Measurements from ENCODE around the gene WWP2.

Gene WWP2

DNA sequence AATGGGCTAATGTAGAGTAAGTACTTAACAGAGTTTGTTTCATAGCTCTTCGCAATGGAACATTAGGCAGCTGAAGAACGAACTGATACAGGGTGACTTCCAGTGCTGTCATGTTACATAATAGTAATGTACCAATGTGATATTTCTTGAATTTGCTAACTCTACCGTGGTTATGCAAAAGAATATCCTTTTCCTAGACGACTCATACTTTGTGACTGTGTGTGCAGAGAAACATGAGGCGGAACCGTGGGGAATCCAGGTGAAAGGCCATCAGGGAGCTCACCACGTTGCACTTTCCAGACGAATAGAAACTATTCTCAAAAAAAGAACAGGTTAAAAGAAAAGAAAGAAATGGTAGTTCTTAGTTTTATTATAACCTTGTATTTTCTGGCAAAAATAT is 20.6 kb upstream of the WWP2 start:
- TF ChIP-seq, protein P1, sequence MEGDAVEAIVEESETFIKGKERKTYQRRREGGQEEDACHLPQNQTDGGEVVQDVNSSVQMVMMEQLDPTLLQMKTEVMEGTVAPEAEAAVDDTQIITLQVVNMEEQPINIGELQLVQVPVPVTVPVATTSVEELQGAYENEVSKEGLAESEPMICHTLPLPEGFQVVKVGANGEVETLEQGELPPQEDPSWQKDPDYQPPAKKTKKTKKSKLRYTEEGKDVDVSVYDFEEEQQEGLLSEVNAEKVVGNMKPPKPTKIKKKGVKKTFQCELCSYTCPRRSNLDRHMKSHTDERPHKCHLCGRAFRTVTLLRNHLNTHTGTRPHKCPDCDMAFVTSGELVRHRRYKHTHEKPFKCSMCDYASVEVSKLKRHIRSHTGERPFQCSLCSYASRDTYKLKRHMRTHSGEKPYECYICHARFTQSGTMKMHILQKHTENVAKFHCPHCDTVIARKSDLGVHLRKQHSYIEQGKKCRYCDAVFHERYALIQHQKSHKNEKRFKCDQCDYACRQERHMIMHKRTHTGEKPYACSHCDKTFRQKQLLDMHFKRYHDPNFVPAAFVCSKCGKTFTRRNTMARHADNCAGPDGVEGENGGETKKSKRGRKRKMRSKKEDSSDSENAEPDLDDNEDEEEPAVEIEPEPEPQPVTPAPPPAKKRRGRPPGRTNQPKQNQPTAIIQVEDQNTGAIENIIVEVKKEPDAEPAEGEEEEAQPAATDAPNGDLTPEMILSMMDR (IDR thresholded peaks at IDR 0.05; ENCODE audit: insufficient read depth, missing control alignments) = no peak
- no peak for DNase-seq (ENCODE audit: insufficient read length, low spot score)

DNA sequence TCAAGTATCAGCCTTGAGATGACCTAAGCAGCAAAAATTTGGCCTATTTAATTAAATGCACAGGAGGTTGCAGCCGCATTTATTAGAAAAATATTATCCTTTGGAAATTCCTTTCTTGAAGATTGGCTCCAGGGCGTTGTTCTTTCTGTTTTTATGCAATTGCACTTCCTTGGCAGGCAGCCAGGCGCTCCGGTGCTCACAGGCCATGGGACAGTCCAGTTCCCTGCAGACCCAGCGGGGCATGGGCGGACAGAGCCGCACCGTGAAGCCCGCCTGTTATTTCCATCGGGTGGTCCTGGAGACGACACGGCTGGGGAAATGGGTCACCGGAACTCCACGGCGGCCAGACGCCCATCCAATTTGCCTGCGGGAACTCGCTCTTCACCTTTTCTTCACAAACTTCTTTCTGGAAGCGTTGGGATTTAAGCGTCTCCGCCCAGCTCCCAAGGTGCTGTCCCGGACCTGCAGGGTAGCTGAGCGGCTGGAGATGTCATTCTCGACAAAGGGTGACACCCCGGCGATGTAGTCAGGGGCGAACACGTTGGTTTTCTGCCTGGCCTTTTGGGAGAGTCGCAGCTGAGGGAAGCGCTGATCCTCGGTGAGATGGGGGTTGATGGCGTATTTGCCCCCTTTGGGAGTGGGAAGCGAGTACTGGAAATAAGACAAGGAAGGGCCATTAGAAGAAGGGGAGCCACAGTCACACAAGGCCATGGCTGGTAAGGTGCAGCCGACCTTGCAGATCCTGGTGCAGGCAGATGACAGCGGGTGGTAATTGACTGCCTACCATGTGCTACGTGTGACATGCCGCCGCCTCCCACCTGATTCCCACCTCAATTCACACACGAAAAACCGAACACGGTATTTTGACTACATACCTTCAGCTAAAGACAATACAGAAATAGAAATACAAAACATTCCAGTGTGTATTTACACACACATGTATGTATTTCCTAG is 19.9 kb upstream of the WWP2 start:
- DNase-seq (ENCODE audit: insufficient read length, low spot score) = no peak
- FAIRE-seq = no peak
- TF ChIP-seq, protein P1 (IDR thresholded peaks at IDR 0.05; ENCODE audit: insufficient read depth, missing control alignments) = no peak

More for the DNA sequence above, 20.6 kb upstream of the WWP2 start:
- FAIRE-seq = no peak

DNA sequence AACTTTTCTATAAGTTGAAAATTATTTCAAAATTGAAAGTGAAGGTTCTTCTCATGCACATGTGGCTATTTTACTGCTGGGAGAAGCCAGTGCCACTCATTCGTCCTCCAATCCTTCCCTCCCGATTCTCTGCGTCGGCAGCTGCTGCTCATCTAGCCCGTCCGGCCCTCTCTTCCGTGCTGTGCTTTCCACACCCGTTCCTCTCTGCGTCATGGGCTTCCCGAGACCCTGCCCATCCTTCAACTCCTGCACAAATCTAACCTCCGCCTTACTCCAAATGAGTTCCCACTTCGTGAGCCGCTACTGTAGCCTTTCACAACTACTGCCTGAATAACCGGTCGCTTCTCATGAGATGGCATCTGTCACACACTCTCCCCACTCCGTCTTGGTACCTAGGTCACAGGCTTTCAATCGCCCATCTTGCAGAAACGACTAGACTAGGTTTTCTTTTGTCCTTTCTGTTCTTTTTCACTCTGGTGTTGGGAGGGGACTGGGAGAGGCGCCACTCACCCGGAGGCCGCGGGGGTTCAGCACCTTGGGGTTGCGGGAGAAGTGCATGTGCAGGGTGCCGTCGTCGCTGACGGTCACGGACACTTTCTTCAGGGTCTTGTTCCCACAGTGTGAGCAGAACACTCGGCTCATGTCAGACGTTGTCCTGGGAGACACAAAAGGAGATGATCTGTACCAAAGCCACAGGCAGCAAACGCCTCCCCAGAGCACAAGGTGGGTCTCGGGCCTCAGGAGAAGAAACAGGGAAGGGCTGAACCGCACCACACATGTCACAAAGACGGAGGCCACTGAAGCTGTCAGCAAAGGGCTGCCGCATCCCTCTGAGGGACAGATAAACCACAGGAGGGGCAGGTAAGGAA is 17.5 kb upstream of the WWP2 start:
- FAIRE-seq (no peak), DNase-seq (ENCODE audit: insufficient read length, low spot score) (no peak)
- TF ChIP-seq, protein P1 (IDR thresholded peaks at IDR 0.05; ENCODE audit: insufficient read depth, missing control alignments) = no peak

DNA sequence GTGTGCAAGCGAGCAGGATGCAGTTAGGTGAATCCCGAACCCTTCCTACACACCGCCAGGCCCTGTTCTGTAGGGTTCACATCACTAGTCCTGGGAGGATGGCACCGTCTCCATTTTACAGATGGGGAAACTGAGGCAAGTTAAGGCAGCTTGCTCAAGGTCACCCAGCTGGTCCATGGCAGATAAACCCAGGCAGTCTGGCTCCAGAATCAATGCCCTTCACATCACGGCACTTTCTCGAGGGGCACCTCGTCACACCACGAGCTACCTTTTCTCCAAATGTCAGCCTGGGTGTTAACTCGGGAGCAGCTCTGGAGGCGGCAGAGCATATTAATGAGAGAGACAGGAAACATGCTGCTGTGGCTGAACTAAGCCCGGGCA is 16.9 kb upstream of the WWP2 start:
- FAIRE-seq = no peak
- TF ChIP-seq, protein P1 (IDR thresholded peaks at IDR 0.05; ENCODE audit: insufficient read depth, missing control alignments) = no peak
- DNase-seq (ENCODE audit: insufficient read length, low spot score) = no peak

DNA sequence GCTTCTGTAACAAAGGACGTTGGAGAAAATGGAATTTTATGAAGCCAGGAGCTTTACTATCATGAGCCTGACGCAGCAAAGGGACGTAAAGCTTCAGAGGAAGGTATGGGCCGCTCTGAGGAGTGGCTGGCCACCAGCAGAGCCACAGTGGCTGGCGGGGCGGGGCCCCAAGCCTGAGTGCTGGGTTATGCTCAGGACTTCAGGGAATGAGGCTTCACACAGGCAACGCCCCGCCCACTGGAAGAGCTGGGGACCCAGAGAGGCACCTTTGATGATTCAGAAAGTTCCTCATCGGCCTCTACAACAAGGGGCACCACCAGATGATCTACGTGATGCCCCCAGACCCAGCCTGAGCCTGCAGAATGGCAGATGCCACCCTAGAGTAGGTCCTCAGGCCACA is 16.2 kb upstream of the WWP2 start:
- no peak for FAIRE-seq
- TF ChIP-seq, protein P1 (IDR thresholded peaks at IDR 0.05; ENCODE audit: insufficient read depth, missing control alignments) = no peak
- no peak for DNase-seq (ENCODE audit: insufficient read length, low spot score)

DNA sequence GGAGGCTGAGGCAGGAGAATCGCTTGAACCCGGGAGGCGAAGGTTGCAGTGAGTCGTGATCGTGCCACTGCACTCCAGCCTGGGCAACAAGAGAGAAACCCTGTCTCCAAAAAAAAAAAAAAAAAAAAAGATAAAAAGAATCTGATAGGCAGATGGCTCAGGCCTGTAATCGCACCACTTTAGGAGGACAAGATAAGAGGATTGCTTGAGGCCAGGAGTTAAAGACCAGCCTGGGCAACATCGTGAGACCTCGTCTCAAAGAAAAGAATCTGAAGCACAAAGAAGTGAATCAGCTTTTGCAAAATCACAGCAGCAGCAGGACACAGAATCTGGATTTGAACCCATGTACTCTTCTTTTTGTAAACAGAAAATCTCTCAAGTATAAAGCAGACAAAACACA is 15.0 kb upstream of the WWP2 start:
- TF ChIP-seq, protein P1 (IDR thresholded peaks at IDR 0.05; ENCODE audit: insufficient read depth, missing control alignments) = no peak
- no peak for FAIRE-seq
- DNase-seq (ENCODE audit: insufficient read length, low spot score) = no peak
